ENCODE data around the gene NAP1L5. TPM values are rescaled to one million over a fixed set of nuclear protein-coding genes. Genes with fewer than 3 reads are reported as not detected.
A peak's percentile ranks its signal among the peaks of the same experiment; 100 is the strongest.

The NAP1L5 gene
- polyA plus RNA-seq, 1 experiment = 8.2 TPM

GRCh38 chr4:88705223-88705622 lies 7.6 kb upstream of the NAP1L5 start:
- no peaks in the 10 kb centered on the region for H3K9me3 ChIP-seq (ENCODE audit: control insufficient read depth, insufficient read depth, low read length)
- H3K27ac ChIP-seq (ENCODE audit: low read depth, low read length) = no peak overlapping the region
- no peak for TF ChIP-seq CTCF (IDR thresholded peaks at IDR 0.05; ENCODE audit: low read depth, low read length)
- ChIA-PET POLR2A (interaction anchor here (0.6 kb wide), 1 partner anchor 181 kb away, joined by 3 read pairs; no protein-coding TSS in a partner anchor), CTCF (interaction anchor here (1.0 to 6.4 kb wide), 10 partner anchors 13 to 317 kb away, joined by 3 to 101 read pairs (median 6); no protein-coding TSS in a partner anchor)
- no peaks in the 10 kb centered on the region for H3K27me3 ChIP-seq (ENCODE audit: control insufficient read depth, insufficient read depth, low read length)
- no peak overlapping the region for H3K4me3 ChIP-seq (ENCODE audit: low read depth, low read length)
- DNase-seq (ENCODE audit: low read depth, low spot score) = no peak

GRCh38 chr4:88702782-88703181 lies 5.2 kb upstream of the NAP1L5 start:
- DNase-seq (ENCODE audit: low read depth, low spot score) = no peak
- ChIA-PET POLR2A (no interaction called here), CTCF (interaction anchor here (6.4 kb wide), 1 partner anchor 319 kb away, joined by 101 read pairs; no protein-coding TSS in a partner anchor)
- no peak overlapping the region for H3K4me3 ChIP-seq (ENCODE audit: low read depth, low read length)
- H3K9me3 ChIP-seq (ENCODE audit: control insufficient read depth, insufficient read depth, low read length) = peaks cover under 1% of the 10 kb centered on the region; the same call in 1 of the 2 replicates
- no peaks in the 10 kb centered on the region for H3K27me3 ChIP-seq (ENCODE audit: control insufficient read depth, insufficient read depth, low read length)
- no peak for TF ChIP-seq CTCF (IDR thresholded peaks at IDR 0.05; ENCODE audit: low read depth, low read length)
- no peak overlapping the region for H3K27ac ChIP-seq (ENCODE audit: low read depth, low read length)

GRCh38 chr4:88698519-88698918 lies 890 bp upstream of the NAP1L5 start:
- POLR2A ChIA-PET = no interaction called here

GRCh38 chr4:88697141-88697540 lies 488 bp downstream of the NAP1L5 start:
- Histone ChIP-seq H3K4me3 (ENCODE audit: low read depth, low read length) (peak overlapping the region; percentile 73), H3K9me3 (ENCODE audit: control insufficient read depth, insufficient read depth, low read length) (peaks cover 5% of the 10 kb centered on the region; the same call in 1 of the 2 replicates), H3K27me3 (ENCODE audit: control insufficient read depth, insufficient read depth, low read length) (no peaks in the 10 kb centered on the region), H3K27ac (ENCODE audit: low read depth, low read length) (peak overlapping the region; percentile 65)
- DNase-seq (ENCODE audit: low read depth, low spot score) = no peak
- CTCF ChIA-PET = interaction anchor here (1.8 kb wide), 1 partner anchor 9 kb away, joined by 8 read pairs; no protein-coding TSS in a partner anchor
- TF ChIP-seq CTCF (IDR thresholded peaks at IDR 0.05; ENCODE audit: low read depth, low read length) = no peak
- POLR2A ChIA-PET = no interaction called here

More at GRCh38 chr4:88698519-88698918, 890 bp upstream of the NAP1L5 start:
- TF ChIP-seq CTCF (IDR thresholded peaks at IDR 0.05; ENCODE audit: low read depth, low read length) = no peak
- CTCF ChIA-PET = interaction anchor here (1.8 kb wide), 1 partner anchor 8 kb away, joined by 8 read pairs; no protein-coding TSS in a partner anchor
- H3K27me3 ChIP-seq (ENCODE audit: control insufficient read depth, insufficient read depth, low read length) = no peaks in the 10 kb centered on the region
- H3K9me3 ChIP-seq (ENCODE audit: control insufficient read depth, insufficient read depth, low read length) = peaks cover 5% of the 10 kb centered on the region; the same call in 1 of the 2 replicates
- no peak overlapping the region for H3K4me3 ChIP-seq (ENCODE audit: low read depth, low read length)
- no peak for DNase-seq (ENCODE audit: low read depth, low spot score)
- no peak overlapping the region for H3K27ac ChIP-seq (ENCODE audit: low read depth, low read length)

- H3K27ac ChIP-seq (ENCODE audit: low read depth, low read length) = no peak overlapping the region
- peak overlapping the region; percentile 73 for H3K4me3 ChIP-seq (ENCODE audit: low read depth, low read length)
- peaks cover 5% of the 10 kb centered on the region; the same call in 1 of the 2 replicates for H3K9me3 ChIP-seq (ENCODE audit: control insufficient read depth, insufficient read depth, low read length)
- no peaks in the 10 kb centered on the region for H3K27me3 ChIP-seq (ENCODE audit: control insufficient read depth, insufficient read depth, low read length)
- ChIA-PET CTCF (interaction anchor here (1.3 to 1.8 kb wide), 3 partner anchors 9 to 24 kb away, joined by 6 to 9 read pairs (median 8); no protein-coding TSS in a partner anchor), POLR2A (no interaction called here)
- no peak for TF ChIP-seq CTCF (IDR thresholded peaks at IDR 0.05; ENCODE audit: low read depth, low read length)
- DNase-seq (ENCODE audit: low read depth, low spot score) = no peak
Observed at GRCh38 chr4:88696630-88697029, 999 bp downstream of the NAP1L5 start.

Measured in AG04450 (cell line).